Left forelimb (tissue), 1 donor: Measurements from ENCODE around the gene ALDH2.
"Not testable (repeated sequence)": the region's sequence is repeated elsewhere in the genome, so short reads cannot be mapped to it uniquely, and the experiment has no call there.

Source experiments
- DNase-seq: peaks from one replicate; pipeline ENCODE4 v3.0.0-alpha.2; 2018; ENCODE audit warnings: low spot score

The ALDH2 gene

GRCh38 chr12:111788178-111788654, 21.5 kb downstream of the ALDH2 start:
- DNase-seq: no peak

GRCh38 chr12:111789779-111790178, 23.0 kb downstream of the ALDH2 start:
- no peak for DNase-seq

GRCh38 chr12:111791507-111791906, 24.8 kb downstream of the ALDH2 start:
- no peak for DNase-seq

GRCh38 chr12:111792155-111792855, 25.6 kb downstream of the ALDH2 start:
- DNase-seq: no peak

- no peak for DNase-seq
Observed at GRCh38 chr12:111792856-111793235, 26.1 kb downstream of the ALDH2 start.

- no peak for DNase-seq
Observed at GRCh38 chr12:111798182-111798581, 31.4 kb downstream of the ALDH2 start.

GRCh38 chr12:111799758-111800157, 33.0 kb downstream of the ALDH2 start:
- DNase-seq: no peak

- no peak for DNase-seq
Observed at GRCh38 chr12:111803038-111803626, 36.4 kb downstream of the ALDH2 start.

GRCh38 chr12:111803851-111804250, 37.1 kb downstream of the ALDH2 start:
- DNase-seq: no peak

- no peak for DNase-seq
Observed at GRCh38 chr12:111806304-111806703, 39.6 kb downstream of the ALDH2 start.

- DNase-seq: no peak
Observed at GRCh38 chr12:111807232-111807631, 40.5 kb downstream of the ALDH2 start.

- peak; percentile 78 for DNase-seq
Observed at GRCh38 chr12:111812881-111813741, 46.4 kb downstream of the ALDH2 start.

- no peak for DNase-seq
Observed at GRCh38 chr12:111816065-111816615, 49.4 kb downstream of the ALDH2 start.

GRCh38 chr12:111816898-111817297, 50.2 kb downstream of the ALDH2 start:
- DNase-seq: not testable (repeated sequence)

- no peak for DNase-seq
Observed at GRCh38 chr12:111818340-111818739, 51.6 kb downstream of the ALDH2 start.

- no peak for DNase-seq
Observed at GRCh38 chr12:111819191-111820158, 52.7 kb downstream of the ALDH2 start.

- DNase-seq: not testable (repeated sequence)
Observed at GRCh38 chr12:111820828-111821227, 54.1 kb downstream of the ALDH2 start.

GRCh38 chr12:111822886-111823285, 56.2 kb downstream of the ALDH2 start:
- DNase-seq: no peak

GRCh38 chr12:111823891-111824290, 57.2 kb downstream of the ALDH2 start:
- DNase-seq: no peak

GRCh38 chr12:111824312-111824711, 57.6 kb downstream of the ALDH2 start:
- not testable (repeated sequence) for DNase-seq

- DNase-seq: no peak
Observed at GRCh38 chr12:111825509-111825908, 58.8 kb downstream of the ALDH2 start.
